ENCODE results near the gene STARD7. TPM values are rescaled to one million over a fixed set of nuclear protein-coding genes. Genes with fewer than 3 reads are reported as not detected.

Gene STARD7
- total RNA-seq, 4 donors from 2014 or later, result 78.4 to 120 (median 112) TPM

- peaks cover 0 to 50% (median 0%) of the 10 kb centered on the region in 3 donors for H3K36me3 ChIP-seq
- no peak overlapping the region for H3K4me3 ChIP-seq
- H3K27ac ChIP-seq, result peak overlapping the region in 1 of 4 donors; percentile 39
- no peak for TF ChIP-seq POLR2A (IDR thresholded peaks at IDR 0.05)
- TF ChIP-seq CTCF (IDR thresholded peaks at IDR 0.05), result no peak
- no peaks in the 10 kb centered on the region for H3K27me3 ChIP-seq
- H3K9me3 ChIP-seq, result no peaks in the 10 kb centered on the region
- peaks cover 0 to 22% (median 7%) of the 10 kb centered on the region in 4 donors for H3K4me1 ChIP-seq
- DNase-seq, result no peak
Measured at GRCh38 chr2:96252526-96252925, 43.9 kb upstream of the STARD7 start.

DNA sequence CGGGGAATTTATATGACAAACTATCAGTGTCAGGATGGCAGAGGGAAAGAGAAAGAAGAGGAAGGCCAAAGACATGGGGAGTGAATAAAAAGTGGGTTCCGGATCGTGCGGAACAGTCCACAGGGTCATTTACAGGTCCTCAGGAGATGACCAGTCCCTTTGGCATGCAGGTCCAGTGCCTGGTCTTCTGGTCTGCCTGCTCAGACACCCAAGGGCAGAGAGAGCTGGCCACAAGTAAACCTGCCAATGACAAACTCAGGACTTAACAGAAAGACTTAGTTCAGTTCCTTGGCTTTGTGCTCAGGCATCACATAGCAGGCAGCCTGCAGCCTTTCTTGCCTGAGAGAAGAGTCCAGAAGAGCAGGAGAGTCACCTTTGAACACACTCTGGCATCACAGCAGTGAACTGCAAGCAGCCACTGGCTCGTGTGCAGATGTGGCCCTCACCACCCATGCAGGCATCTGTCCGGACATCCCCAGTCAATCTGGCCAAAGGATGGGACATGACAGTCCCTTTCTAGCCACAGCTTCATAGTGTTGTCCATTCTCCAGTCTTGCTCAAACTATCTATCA lies 43.2 kb upstream of the STARD7 start:
- DNase-seq, result peak in 2 of 3 donors; percentile 30 to 61
- Histone ChIP-seq H3K4me3 (no peak overlapping the region), H3K9me3 (no peaks in the 10 kb centered on the region), H3K4me1 (peaks cover 0 to 22% (median 3%) of the 10 kb centered on the region in 4 donors), H3K27me3 (no peaks in the 10 kb centered on the region), H3K36me3 (peaks cover 0 to 50% (median 0%) of the 10 kb centered on the region in 3 donors), H3K27ac (peak overlapping the region in 1 of 4 donors; percentile 39)
- TF ChIP-seq CTCF (IDR thresholded peaks at IDR 0.05), result no peak
- TF ChIP-seq POLR2A (IDR thresholded peaks at IDR 0.05), result no peak

DNA sequence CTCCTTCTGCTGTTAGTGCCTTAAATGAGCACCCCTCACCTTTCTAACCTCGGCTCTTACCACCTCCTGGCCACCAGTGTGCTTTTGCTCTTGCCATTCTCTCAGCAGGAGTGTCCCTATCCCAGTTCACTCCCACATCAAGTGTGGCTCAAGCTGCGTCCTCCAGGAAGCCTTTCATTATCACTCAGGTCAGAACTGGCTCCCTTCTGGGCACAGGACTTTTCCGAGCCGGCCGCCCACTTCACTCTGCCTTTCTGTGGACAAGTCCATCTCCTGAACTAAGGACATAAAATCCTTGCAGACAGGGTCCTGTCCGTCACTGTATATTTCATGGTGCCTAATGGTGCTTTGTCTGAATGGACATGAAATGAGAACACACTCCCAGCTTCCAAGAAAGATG lies 41.6 kb upstream of the STARD7 start:
- no peak for TF ChIP-seq POLR2A (IDR thresholded peaks at IDR 0.05)
- no peak for TF ChIP-seq CTCF (IDR thresholded peaks at IDR 0.05)
- no peak overlapping the region for H3K27ac ChIP-seq

GRCh38 chr2:96249654-96250053 lies 41.0 kb upstream of the STARD7 start:
- no peak for TF ChIP-seq CTCF (IDR thresholded peaks at IDR 0.05)
- TF ChIP-seq POLR2A (IDR thresholded peaks at IDR 0.05), result no peak
- Histone ChIP-seq H3K9me3 (no peaks in the 10 kb centered on the region), H3K4me3 (no peak overlapping the region), H3K27me3 (no peaks in the 10 kb centered on the region), H3K27ac (no peak overlapping the region), H3K4me1 (peaks cover 0 to 22% (median 0%) of the 10 kb centered on the region in 4 donors), H3K36me3 (peaks cover 0 to 35% (median 0%) of the 10 kb centered on the region in 3 donors)
- DNase-seq, result no peak

More for the DNA sequence above, 41.6 kb upstream of the STARD7 start:
- H3K4me3 ChIP-seq, result no peak overlapping the region
- H3K36me3 ChIP-seq, result peaks cover 0 to 40% (median 0%) of the 10 kb centered on the region in 3 donors
- no peaks in the 10 kb centered on the region for H3K9me3 ChIP-seq
- no peaks in the 10 kb centered on the region for H3K27me3 ChIP-seq
- no peak for DNase-seq
- H3K4me1 ChIP-seq, result peaks cover 0 to 22% (median 0%) of the 10 kb centered on the region in 4 donors

GRCh38 chr2:96248624-96249023 lies 40.0 kb upstream of the STARD7 start:
- no peak for DNase-seq
- H3K4me1 ChIP-seq, result peaks cover 0 to 19% (median 0%) of the 10 kb centered on the region in 4 donors
- H3K36me3 ChIP-seq, result peaks cover 0 to 24% (median 0%) of the 10 kb centered on the region in 3 donors
- no peaks in the 10 kb centered on the region for H3K27me3 ChIP-seq
- TF ChIP-seq CTCF (IDR thresholded peaks at IDR 0.05), result no peak
- no peak for TF ChIP-seq POLR2A (IDR thresholded peaks at IDR 0.05)
- H3K4me3 ChIP-seq, result no peak overlapping the region
- no peak overlapping the region for H3K27ac ChIP-seq
- no peaks in the 10 kb centered on the region for H3K9me3 ChIP-seq

Measured in Peyer's patch (tissue), 4 donors.